Left forelimb (tissue), 1 donor: ENCODE data around the gene TIMM8B.
"Not testable (repeated sequence)": the region's sequence is repeated elsewhere in the genome, so short reads cannot be mapped to it uniquely, and the experiment has no call there.

ENCODE experiments used
- DNase-seq: peaks from one replicate; pipeline ENCODE4 v3.0.0-alpha.2; 2018; ENCODE audit warnings: low spot score

The TIMM8B gene, protein sequence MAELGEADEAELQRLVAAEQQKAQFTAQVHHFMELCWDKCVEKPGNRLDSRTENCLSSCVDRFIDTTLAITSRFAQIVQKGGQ

DNA sequence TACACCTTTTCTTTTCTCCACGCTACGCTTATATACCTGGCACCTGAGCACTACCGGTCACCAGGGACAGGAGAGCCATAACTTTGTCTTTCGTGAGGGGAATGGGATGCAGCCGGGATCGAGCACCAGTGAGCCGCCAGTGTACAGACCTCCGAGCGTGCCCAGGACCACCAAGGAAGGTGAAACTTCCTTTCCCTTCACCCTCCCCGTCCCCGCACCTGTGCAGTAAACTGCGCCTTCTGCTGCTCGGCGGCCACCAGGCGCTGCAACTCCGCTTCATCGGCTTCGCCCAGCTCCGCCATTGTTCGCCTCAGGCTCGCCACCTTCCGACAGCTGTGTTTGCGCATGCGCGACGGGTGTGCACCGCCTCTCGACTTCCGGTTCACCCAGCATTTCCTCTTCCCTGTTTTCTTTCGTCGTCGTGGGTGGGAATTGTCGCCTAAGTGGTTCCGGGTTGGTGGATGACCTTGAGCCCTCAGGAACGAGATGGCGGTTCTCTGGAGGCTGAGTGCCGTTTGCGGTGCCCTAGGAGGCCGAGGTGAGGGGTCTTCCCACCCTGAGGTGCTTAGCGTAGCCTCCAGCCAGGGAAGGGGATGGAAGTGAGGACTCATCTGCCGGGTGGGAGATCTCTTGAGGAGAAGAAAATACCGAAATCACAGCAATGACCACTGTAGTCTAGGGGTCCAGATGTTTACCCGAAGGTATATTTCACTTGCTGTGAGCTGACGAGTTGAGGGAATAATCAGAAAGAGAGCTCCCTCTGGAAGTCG is at the start of gene TIMM8B, which contains the start of gene SDHD:
TIMM8B (minus strand) TSS at position 335 of the 770 bp plus-strand sequence; CDS start at position 302, 33 bp downstream.
SDHD (plus strand) TSS at position 452 of the 770 bp plus-strand sequence; CDS start at position 487, 35 bp downstream.
- peak; percentile 95 for DNase-seq

DNA sequence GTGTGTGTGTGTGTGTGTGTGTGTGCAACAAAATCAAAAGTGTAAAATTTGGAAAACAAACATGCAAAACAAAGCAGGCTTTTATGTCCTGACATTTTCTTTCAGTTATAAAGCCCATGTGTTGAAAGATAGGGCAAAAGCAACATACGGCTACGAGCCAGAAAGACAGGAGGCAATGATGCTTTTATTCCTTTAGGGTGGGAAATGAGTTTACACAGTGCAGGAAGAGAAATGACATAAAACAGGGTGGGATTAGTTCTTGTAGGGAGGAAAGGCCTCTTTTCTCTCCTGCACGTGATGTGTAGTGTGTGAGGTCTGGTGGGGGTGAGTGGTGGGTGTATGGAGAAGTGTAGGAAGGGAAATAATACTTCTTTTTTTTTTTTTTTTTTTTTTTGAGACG is 47.9 kb upstream of the TIMM8B start:
- no peak for DNase-seq

DNA sequence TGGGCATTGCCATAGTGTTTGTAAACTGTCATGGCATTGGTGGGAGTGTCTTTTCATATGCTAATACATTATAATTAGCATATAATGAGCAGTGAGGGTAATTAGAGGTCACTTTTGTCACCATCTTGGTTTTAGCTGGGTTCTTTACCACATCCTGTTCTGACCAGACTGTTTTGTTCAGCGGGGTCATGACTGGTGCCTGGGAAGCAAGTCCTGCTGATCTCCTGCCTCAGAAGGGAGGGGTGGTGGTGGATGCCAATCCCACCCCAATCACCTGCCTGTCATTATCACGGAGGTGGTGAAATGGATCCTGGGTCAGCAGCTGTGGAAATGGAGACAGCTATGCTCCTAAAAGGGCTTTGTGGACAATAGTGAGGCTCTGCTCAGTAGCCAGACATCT is 46.2 kb upstream of the TIMM8B start:
- no peak for DNase-seq

DNA sequence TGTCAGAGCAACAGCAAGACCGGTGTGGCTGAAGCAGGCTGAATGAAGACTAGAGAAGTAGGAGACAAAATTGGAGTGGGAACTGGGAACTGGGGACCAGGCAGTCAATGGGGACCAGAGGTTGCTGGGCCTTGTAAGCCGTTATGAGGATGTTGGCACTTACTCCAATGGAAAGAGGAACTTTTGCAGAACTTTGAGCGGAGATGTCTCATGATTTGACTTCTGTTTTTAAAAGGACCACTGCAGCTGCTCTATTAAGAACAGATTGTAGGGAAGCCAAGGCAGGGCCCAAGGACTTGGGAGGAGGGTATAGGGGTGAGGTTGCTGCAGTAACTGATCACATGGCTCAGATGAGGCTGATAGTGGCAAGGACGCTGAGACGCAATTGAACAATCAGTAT is 43.1 kb upstream of the TIMM8B start:
- DNase-seq: no peak

DNA sequence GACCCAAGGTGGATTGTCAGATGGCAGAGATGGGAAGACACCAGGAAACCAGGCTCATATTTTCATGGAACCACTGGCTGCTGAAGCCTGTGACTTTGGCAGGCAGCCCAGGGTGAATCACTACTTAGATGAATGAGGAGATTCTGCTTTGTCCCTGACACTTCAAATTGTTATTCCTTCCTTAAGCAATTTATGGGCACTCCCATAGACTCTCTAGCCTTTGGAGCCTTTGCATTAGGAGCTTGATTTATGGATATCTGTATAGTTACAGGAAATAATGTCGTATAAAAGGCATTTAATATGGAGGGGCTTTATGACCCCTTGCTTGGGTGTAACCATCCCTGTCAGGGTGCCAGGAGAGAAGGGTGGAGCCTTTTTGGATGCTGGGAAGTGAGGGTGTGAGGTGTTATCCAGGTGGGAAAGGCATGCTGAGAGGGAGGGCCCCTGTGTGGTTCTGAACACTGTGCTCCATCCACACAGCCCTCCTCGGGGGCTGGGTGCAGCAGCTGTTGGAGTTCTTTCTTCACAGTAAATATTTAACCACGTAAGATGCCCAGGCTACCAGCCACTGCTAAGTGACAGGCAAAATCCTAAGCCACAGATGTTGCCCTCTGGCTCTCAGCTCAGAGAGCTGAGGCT is 42.0 kb upstream of the TIMM8B start:
- DNase-seq: no peak

DNA sequence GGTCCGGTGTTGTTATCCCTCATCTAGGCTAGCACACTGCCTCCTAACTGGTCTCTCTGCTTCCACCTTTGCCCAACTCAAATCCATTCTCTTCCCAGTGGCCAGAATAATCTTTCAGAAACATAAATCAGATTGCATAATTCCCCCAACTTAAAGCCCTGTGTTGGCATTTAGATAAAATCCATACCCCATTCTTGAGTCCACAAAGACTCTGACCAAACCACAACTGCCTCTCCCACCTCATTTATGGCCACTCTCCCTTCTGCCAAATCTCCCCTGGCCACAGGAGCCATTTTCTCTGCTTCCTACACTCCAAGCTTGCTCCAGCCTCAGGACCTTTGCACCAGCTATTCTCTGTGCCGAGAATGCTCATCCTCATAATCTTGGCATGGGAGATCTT is 40.5 kb upstream of the TIMM8B start:
- DNase-seq: no peak

DNA sequence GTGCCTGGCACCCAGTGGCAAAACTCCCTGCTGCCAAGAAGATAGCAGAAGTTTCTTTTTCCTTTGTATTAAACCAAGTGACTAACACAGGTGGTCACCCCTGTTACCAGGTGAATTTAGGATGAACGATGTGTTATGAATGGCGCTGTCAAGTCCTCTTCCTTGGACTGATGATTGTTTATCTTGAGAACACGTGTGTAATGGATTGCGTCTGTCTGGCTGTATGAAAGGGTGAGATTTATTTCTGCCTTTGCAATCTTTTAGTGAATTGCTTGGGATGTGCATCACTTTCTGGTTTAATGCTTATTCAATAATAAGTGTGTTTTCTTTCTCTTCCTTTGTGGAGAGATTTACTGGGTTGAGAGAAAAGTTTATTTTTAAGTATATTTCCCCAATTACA is 36.6 kb upstream of the TIMM8B start:
- DNase-seq: no peak

DNA sequence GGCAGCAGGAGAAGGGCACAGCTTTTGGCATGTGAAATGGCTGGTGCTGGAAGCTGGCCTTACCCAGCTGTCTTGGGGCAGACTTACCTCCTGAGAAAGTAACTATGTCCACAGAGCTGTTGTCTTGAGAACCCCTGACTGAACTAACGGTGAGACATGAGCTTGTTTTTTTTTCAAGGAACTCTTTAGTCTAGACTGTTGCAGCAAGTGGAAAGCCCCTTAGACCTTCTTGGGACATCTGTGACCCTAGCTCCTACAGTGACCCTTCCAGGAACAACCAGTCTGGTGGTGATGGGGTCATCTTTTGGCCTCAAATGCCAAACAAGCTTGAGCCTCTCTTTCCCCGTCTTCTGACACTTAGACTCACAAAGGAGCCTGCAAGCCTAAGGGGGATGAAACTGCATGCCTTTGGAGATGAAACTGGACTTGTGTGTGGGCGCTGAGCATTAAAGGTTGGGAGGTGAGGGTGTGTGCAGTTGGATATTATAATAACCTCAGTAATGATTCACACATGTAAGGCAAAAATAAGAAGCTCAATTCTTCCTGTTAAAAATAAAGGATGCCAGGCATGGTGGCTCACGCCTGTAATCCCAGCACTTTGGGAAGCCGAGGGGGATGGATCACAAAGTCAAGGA is 35.5 kb upstream of the TIMM8B start:
- no peak for DNase-seq

DNA sequence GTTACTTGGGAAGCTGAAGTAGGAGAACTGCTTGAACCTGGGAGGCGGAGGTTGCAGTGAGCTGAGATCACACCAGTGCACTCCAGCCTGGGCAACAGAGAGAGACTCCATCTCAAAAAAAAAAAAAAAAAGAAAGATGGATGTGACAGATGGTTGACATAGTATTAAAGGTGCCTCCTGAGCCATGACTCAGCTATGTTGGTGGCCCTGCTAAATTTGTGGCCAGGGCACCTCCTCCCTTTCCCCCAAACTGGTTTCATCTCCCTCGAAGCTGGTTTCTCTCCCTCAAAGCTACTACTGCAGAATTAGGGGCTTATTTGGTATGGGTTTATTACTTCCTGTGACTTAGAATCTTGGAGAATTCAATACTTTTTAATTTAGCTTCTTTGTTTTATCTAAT is 31.6 kb upstream of the TIMM8B start:
- DNase-seq: no peak

DNA sequence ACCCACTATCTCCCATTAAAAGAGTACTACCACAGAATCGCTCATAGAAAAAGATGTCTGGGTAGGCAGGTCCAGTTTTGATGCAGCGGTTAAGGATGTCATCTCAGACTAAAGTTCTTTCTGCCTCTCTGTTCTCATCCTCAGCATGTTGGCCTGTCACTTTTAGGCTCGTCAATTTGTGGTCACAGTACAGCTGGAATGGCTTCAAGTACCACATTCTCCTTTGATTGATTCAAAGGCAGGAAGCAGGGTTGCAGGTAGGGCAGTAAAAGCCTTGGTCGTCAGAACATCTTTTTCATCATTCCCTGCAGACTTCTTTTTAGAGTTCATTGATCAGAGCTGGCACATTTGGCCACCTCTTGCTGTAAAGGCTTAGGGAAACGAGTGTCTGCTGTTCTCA is 28.8 kb upstream of the TIMM8B start:
- DNase-seq: no peak

DNA sequence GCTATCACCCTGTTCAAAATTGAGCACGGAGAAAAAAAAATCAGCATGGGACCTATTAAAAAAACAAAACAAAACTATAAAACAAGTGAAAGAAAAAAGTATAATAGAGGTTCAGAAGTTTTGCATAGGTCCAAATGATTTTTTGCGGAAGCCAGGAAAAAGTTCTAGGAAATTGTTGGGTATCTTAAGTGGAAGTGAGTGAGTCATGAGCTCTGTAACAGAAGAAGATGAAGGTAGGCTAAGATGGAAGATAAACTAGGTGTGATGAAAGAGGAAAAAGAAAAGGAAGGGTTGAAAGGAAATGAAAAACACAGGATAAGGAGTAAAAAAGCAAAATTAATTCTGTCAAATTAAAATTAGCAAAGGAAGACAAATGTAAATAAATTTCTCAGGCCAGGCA is 27.9 kb upstream of the TIMM8B start:
- no peak for DNase-seq

DNA sequence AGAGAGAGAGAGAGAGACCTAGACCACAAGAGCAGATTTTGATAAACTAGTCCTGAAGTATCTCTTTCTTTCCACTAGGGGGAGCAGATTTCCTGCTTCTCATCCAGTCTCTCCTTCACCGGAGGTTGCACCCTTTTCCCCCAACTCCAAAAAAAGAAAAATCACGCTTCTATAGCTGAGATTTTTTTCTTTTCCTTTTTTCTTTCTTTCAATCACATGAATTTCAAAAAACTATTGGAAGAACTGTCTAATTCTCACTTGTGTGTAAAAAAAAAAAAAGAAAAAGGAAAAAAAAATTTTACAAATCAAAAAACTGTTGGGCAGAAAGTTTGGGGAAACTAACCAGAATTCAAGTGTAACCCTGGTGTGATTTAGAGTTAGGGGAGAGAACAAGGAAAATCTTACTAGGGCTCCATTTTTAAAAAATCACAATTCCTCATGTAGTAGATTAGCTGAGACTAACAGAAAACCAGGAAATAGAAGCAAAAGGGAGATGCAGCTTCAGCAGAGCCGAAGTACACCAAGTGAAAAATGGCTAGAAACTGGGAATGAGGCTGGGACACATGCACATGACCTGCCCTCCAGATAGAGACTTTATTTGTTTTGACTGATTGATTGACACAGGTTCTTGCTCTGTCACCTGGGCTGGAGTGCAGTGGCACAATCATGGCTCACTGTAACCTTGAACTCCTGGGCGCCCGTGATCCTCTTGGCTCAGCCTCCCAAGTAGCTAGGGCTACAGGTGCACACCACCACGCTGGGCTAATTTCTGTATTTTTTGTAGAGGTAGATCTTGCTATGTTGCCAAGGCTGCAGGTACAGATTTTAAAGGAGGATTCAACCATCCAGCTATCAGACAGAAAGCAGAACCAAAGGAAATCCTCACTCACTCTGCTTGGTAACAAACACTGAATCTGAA is 27.2 kb upstream of the TIMM8B start:
- no peak for DNase-seq

DNA sequence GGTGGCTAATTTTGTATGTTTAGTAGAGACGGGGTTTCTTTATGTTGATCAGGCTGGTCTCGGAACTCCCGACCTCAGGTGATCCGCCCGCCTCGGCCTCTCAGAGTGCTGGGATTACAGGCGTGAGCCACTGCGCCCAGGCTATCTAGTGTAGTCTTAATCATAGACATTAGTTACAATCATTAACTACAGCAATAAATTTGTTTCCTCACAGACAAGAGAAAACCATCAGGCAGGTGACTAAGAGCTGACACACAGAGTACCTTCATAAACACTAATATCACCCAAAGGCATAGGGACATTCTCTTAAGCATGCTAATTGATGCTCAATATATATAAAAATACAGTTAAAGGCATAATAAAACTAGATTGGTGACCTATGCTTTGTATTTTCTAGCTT is 19.5 kb upstream of the TIMM8B start:
- no peak for DNase-seq

DNA sequence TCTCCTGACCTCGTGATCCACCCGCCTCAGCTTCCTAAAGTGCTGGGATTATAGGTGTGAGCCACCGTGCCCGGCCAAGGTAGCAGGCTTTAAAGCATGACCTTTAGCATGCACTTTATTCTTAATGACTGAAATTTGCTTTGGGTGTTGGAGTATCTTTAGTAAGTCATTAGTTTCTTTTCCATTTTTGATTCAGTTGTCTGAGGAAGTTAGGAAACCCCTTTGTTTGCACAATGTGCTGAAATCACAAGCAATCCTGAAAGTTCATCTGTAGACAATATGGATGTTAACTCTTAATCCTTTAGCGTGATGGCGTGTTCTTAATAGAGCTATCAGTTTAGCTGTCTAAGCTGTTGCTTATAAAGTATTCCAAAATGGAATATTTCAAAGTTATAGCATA is 16.9 kb upstream of the TIMM8B start:
- no peak for DNase-seq

DNA sequence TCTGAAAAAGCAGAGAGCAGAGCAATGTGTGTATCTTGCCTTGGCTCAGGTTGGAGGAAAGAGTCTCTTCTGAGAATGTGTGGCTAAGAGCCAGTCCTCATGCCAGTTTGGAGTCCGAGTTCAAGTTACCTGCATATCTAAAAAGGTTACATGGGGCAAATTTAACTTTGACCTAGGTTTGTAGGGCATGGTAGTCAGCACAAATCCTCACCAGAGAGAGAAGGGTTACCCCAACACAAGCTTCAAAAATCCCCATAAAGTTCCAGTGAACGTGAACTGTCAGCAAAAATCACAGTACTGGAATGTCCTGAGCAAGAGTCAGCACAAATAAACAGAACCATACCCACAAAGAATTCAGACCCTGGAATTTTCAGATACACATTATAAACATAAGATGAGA is 13.9 kb upstream of the TIMM8B start:
- no peak for DNase-seq

DNA sequence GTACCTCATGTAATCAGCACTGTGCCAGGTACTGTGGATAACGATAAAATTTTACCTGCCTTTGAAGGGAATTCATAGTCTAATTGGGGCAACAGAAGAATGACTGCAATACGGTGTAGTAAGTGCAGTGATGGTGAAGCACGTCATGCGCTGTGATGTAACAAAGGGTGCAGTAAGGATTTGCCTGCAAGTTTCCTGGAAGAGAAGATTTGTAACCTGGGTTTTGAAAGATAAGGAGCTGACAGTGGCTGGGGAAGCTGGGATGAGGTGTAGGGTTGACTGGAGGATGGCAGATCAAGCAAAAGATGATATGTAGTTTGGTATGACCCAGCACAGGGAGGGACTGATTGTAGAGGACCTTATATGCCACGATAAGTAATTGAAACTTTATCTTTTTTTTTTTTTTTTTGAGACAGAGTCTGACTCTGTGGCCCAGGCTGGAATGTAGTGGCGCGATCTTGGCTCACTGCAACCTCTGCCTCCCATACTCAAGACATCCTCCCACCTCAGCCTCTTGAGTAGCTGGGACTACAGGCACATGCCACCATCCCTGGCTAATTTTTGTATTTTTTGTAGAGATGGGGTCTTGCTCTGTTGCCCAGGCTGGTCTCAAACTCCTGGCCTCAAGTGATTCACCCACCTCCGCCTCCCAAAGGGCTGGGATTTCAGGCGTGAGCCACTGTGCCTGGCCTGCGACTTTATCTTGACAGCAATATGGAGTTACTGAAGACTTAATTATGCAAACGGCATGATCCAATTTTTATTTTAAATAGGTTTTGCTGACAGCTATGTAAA is 11.4 kb upstream of the TIMM8B start:
- no peak for DNase-seq

DNA sequence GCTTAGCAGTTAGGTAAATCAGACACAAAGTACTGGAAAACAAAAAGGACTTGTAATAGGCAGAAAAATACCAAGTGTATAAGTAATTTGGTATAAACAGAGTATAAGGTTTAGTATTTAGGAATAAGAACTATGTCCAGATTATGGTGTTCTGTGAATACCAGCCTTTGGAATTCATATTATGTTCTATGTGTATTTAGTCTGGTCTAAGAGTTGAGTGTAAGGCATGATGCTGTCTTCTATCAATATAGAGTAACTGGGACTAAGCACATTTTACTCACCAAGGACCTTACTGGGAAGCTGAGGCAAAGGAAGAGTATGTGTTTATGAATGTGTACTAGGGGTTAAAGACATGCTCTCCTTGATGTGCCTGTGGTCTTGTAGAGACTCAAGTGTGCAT is 9.6 kb upstream of the TIMM8B start:
- DNase-seq: no peak

DNA sequence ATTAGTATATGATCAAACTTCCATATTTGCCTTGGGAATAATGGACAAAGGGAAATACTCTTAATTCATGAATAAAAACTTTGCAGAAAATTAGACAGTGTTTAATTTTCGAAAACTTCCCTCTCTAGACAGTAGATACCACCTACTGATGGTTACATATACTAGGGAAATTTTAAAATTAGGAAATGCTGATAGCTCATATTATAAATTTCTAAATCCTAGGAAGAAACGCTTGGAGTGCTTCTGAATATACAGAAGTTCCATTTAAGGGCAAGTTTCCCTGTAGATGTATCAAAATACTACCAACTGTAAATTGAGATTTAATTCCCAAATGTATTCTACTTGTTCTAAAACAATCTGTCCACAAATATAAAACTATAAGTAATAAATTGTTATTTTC is 8.7 kb upstream of the TIMM8B start:
- DNase-seq: not testable (repeated sequence)

DNA sequence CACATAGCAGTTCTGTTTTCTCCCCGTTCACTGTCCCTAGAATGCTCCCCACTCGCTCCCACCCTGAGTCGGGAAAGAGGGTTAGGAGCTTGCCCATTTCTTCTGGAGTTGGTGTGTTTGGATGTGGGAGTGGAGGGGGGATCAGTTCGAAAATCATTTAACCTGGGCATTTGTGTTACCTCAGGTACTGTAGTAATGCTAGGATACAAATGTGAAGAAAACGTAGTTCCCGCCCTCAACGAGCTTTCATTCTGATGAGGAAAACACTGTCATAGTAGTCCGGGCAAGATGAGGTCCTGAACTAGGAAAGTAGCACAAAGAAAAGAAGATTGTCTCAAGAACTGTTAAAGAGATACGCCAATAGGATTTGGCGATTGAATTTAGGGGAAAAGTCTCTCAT is 656 bp upstream of the TIMM8B start:
- no peak for DNase-seq

DNA sequence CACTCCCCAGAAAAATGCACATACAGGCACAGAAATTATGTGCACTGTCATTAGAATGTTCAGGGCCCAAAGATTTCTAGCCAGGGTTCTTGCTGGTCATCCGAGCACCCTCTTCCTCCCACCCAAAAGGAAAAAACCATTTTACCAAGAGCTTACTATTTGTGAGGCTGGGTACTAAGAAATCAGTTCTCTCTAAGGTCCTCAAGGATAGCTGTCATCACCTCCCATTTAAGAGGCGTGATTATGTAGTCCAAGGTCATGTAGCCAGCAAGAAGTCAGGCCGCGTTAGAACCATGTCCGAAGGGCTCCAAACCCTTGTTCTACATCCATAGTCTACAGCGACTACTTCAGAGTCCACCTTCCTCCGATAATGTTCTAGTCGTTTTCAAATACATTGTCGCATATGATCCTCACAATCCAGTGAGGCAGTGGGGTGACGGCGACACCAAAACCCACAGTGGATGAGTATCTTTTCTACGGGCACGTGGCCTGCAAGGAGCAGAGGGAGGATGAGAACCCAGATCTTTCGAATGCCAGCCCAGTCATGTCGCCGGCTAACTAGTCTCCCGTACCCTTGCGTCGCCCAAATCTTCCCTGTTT is 634 bp downstream of the TIMM8B start:
- no peak for DNase-seq

DNA sequence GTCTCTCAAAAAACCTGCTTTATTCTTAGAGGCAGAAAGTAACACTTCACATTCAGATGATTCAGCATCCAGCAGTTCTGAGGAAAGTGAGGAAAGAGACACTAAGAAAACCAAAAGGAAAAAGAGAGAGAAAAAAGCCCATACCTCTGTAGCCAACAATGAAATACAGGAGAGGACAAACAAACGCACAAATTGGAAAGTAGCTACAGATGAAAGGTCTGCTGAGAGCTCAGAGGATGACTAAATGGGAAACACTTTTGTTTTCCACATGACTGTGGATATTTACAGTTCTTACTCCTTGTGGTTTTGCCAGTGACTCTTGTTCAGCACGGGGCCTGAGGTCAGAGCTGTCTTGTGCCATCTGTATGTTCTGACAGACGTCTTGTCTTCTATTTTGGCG is 3.8 kb downstream of the TIMM8B start:
- no peak for DNase-seq
